HG03159 (cell line): ENCODE results near the gene EXT2.

ENCODE experiments used
- ATAC-seq: cut with Tn5 transposase; IDR thresholded peaks from one replicate; pipeline ENCODE4 v1.9.1; 2021; ENCODE audit warnings: mild to moderate bottlenecking, moderate library complexity; ENCODE audit not compliant: unreplicated experiment

The EXT2 gene

GRCh38 chr11:44162004-44162403, 66.5 kb downstream of the EXT2 start:
- no peak for ATAC-seq

- no peak for ATAC-seq
These were observed 67.2 kb downstream of the EXT2 start for GRCh38 chr11:44162662-44163061.

- no peak for ATAC-seq
These were observed 70.0 kb downstream of the EXT2 start for GRCh38 chr11:44165432-44165831.

DNA sequence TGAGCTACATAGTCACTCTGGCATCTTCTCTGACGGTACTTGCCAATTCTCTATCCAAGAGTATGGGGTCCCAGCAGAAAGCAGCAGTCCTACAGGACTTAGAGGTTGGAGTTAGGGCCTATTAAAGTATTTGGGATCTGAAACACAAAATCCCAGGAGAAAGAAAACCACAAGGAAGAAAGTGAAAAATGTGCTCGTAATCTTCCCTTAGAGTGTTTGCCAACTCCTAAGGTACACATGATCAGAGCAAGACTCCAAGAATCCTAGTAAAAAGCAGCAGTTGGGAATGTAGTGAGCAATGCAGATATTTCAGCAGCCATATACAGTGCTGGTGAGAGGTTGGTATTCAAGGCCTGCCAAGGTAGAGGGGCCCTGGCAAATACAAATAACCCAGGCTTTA, 71.6 kb downstream of the EXT2 start:
- ATAC-seq = no peak

DNA sequence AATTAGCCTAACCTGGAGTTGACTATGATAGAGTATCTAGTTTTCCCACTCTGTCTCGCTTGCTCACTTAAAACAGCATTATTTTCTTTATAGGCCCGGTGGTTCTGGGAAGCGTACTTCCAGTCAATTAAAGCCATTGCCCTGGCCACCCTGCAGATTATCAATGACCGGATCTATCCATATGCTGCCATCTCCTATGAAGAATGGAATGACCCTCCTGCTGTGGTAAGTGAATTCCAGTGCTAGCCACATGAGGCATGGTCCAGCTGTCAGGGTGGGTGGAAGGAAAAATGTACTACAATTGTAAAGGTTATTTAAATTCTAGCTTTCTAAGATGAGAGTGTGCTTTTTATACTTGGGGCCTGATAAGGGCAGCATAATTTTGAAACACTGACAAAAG, 76.0 kb downstream of the EXT2 start:
- no peak for ATAC-seq

DNA sequence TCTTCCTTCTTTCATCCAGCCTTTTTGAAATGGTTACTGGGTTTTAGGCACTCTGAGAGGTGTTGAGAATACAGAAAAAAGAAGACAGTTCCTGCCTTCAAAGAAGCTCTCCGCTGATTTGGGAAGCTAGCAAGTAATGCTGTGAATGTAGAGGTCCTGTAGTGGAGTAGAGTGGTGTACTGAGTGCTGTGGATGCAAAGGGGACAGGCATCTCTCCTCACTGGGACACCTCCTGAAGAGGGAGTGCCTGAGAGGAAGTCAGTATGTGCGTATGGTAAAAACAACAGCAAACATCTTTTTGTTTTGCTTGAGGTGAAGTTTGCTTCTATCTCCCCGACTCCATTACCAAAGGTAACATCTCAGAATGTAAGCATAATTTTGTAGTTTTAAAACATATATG, 77.5 kb downstream of the EXT2 start:
- no peak for ATAC-seq

DNA sequence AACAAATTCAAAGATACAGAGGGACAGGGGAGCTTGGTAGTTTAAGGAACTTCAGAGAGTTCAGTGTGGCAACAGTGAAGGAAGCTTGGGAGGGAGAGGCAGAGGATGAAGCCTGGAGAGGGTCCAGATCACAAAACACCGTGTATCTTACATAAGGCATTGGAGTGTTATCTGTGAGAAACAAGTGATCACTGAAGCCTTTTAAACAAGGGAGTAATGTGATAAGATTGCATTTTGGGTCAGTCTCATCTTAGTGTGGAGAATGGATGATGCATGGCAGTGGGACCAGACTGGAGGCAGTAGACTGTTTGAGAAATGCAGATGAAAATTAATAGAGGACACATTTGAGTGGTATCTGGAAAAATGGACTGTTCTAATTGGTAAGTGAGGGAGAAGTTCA, 79.4 kb downstream of the EXT2 start:
- no peak for ATAC-seq

GRCh38 chr11:44176546-44177213, 81.2 kb downstream of the EXT2 start:
- ATAC-seq = no peak

DNA sequence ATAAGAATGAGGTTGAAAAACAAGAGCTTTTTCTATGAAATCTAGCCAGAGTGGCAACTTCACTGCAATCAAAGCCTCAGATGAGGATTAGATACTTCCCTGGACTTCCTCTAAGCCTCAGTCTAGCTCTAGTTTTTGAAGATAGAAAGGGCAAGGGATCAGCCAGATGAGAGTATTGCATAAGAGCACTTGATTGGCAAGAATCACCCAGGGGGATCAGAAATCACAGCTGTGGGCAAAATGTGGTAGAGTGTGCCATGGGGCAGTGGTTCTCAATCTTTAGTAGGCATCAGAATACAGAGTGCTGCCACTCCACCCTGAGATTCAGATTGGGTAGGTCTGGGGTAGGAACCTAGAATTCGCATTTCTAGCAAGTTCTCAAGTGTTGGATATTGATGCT, 82.4 kb downstream of the EXT2 start:
- no peak for ATAC-seq

GRCh38 chr11:44178381-44178780, 82.9 kb downstream of the EXT2 start:
- no peak for ATAC-seq

- ATAC-seq = no peak
These were observed 83.7 kb downstream of the EXT2 start for GRCh38 chr11:44179173-44179572.

- no peak for ATAC-seq
These were observed 84.6 kb downstream of the EXT2 start for GRCh38 chr11:44180107-44180506.

- no peak for ATAC-seq
These were observed 90.0 kb downstream of the EXT2 start for GRCh38 chr11:44185522-44185921.

DNA sequence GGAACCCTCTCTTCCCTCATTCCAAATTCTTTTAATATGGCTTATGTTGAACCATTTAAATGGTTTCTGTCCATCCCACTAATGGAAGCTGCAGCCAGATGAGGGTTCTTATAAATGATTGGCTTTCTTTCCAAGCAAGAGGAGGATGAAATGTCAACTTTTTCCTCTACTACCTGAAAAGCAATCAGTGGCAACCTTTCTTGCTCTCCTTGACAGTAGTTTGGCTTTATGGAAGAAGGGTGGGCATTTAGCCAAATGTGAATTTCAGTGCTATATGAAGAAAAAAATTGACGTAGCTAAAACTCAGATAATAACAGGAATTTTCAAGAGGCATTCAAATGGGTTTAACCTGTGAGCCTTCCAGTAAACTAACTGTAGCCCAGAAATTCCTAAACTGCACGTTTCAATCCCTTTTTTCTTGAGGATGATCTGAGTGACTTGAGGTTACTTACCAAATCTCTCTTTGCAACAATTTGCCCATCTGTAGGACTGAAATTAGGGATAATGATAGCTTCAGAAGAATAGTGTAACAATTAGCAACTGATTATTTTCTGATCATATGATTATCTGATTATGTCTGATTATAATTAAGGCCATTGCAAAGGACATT, 90.9 kb downstream of the EXT2 start:
- no peak for ATAC-seq

GRCh38 chr11:44188643-44189042, 93.2 kb downstream of the EXT2 start:
- no peak for ATAC-seq

DNA sequence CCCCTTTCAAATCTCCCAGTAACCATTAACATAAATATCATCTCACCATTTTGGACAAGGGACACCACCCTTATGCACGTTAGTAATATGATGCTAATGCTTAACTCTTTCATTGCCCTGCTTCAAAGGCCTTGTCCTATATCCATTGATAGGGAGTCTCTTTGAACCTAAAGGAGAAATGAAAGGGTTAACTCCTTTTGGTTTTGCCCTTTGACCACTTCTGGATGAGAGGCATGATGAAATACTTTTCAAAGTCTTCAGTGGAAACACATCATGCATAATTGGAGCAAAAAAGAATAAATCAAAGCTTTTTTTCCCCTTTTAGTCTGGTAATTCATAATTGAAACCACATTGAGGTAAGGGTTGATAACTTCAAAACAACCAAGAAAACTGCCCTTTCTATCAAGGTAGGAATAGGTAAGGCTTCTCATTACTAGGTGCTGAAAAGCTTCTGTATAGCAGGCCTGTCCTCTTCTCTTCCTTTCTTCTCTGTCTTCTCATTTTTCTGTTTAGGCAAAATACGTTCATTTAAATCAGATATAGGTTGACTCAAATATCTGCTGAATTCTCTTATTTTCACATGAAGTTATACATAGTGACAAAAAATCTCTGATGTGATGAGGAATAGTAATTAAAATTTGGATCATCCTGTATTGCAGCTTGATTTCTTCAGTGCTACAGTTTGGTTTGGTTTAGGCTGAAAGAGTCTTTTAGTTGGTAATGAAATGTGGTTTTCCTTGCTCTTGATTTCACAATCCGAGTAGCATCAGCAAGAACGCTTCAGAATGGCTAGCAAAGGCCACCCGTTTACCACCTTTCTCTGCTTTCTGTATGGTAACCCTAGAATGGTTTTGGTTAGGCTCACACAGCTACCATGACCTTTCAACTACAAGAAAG, 94.8 kb downstream of the EXT2 start:
- ATAC-seq = no peak

- ATAC-seq = no peak
These were observed 95.4 kb downstream of the EXT2 start for GRCh38 chr11:44190883-44191230.

DNA sequence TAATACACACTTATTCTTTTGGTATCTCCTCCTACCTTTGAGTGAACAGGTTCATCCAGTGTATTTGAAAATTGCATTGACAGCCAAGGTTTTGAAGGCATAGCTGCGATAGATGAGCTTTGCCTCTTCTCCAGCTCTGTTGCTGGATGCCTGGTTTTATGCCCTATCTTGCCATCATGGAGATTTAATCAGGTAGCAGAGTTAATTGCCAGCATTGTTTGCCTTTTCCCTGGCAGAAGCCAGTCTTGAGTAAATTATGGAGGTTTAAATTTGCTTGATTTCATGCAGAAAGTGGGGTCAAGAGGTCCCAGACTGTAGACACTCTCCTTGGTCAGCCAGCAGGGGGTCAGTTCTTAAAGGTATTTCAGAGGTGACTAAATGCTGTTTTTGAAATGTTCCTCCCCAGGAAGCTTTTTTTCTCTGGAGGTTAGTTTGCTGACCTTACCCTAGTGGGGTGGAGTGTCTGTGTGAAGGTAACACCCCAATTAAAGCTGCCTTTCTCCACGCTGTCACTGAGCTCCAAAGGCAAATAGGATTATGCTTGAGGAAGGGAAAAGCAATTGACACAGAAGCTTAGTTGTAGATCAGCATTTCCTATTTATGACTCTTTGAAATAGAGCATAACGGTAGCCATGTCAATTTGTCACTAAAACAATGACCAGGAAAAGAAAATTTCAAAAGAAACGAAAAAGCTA, 96.0 kb downstream of the EXT2 start:
- ATAC-seq = no peak

DNA sequence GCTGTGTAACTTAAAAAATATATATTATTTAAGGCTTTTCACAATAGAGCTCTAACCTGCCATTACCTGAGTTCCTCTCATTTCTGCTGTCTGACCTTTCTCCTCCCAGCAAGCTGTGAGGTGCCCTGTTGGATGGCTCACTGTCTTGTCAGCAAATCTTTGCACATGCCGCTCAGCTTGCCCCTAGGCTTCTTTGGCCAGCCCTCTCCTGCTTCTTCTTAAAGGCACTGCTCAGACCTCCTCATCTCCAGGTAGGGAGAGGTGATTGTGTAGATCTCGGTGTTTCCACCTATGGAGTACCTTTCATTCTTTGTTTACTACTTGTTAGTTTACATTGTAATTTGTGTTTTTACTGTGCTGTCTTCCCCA, 96.5 kb downstream of the EXT2 start:
- no peak for ATAC-seq

GRCh38 chr11:44192462-44193100, 97.1 kb downstream of the EXT2 start:
- ATAC-seq = no peak

GRCh38 chr11:44193856-44194255, 98.4 kb downstream of the EXT2 start:
- no peak for ATAC-seq
